HEK293T (cell line): ENCODE data around the gene GAREM1.

ENCODE experiments used
- FOXM1 ChIP-seq: fragments of 450-650 bp; IDR thresholded peaks from 2 replicates; pipeline ENCODE4 v1.6.1; 2017; ENCODE audit warnings: mild to moderate bottlenecking, borderline replicate concordance
- NFRKB ChIP-seq: fragments of 450-650 bp; IDR thresholded peaks from 2 replicates; pipeline ENCODE4 v1.6.1; 2016; ENCODE audit warnings: mild to moderate bottlenecking, moderate library complexity
- SP1 ChIP-seq: fragments of 450-650 bp; IDR thresholded peaks from 2 replicates; pipeline ENCODE4 v1.6.1; 2017
- TARDBP ChIP-seq: fragments of 450-650 bp; IDR thresholded peaks from 2 replicates; pipeline ENCODE4 v1.6.1; 2016

GRCh38 chr18:32321826-32322225, 148.9 kb downstream of the GAREM1 start:
- TF ChIP-seq TARDBP: no peak
- TF ChIP-seq SP1: no peak
- no peak for TF ChIP-seq FOXM1
- TF ChIP-seq NFRKB: no peak
